HG03442 (cell line): Measurements from ENCODE around the gene EHHADH.

Experiments used
- ATAC-seq: cut with Tn5 transposase; IDR thresholded peaks from one replicate; pipeline ENCODE4 v1.9.1; 2021; ENCODE audit warnings: mild to moderate bottlenecking, moderate library complexity; ENCODE audit not compliant: unreplicated experiment

EHHADH gene

DNA sequence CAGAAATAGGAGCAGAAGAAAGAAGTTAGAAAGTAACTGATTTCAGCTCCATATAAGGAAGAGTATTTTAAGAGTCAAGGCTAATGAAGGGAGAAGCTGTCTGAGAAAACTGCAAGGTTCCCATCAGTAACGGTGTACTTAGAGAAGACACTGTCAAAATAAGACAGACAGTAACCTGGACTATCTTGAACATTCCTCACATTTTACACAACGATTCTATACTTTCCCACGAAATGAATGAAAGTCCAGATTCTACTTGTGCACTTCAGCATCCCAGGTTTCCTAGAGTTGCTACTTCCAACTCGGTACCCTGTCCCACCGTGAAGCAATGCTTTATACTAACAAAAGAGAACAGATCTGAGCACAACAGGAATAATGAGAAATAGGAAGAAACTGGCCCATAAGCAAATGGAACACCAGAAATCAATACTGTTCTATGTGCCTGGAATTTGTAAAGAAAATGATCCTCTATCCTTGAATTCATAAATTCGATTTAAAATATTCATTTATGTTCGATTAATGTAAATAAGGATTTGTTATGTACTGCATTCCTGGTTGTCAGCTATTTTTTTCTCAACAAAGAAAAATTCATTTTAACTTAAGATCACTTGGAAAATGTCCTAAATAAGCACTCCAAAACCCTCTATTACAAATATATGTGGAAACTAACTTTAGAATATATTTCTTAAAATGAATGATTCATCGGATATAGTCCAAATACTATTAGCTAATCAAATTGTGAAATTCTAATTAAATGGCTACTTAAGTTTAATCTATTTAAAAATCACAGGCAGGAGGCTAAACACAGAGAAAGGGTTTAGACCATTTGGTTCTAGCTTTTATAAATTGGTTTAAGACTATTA is 102.5 kb downstream of the EHHADH start:
- no peak for ATAC-seq

DNA sequence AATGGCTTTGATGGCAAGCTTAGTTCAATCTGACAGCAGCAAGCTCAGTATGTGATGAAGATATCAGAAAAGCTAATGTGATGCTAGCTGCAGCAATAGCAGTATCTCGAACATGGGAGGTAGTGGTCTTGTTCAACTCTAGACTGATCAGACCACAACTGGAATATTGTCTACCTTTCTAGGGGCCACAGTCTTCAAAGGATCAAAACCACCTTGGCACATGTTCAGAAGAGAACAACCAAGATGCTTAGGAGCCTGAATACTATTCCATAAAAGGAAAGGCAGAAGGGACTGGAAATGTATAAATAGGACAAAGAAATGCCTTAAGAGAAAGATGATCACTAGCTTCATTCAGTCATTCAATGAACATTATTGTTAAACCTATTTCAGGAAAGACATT is 103.3 kb downstream of the EHHADH start:
- ATAC-seq = no peak

DNA sequence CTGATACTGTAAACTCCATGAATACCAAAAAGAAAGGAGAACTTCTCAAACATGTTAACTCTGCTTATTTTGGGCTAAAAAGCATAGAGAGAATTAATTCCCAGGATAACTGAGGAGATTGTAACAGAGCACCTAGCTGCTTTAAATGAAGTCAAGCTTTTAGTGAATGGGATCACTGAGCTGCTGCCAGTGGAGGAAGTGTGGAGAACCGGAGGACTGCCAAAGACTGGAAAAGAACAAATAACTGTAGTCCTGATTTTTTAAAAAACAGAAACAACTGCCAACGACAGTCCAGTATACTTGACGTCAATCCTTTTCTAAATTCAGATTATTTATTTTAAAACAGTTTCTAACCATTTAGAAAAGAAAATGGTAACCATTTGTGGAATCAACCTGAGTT is 104.3 kb downstream of the EHHADH start:
- no peak for ATAC-seq

DNA sequence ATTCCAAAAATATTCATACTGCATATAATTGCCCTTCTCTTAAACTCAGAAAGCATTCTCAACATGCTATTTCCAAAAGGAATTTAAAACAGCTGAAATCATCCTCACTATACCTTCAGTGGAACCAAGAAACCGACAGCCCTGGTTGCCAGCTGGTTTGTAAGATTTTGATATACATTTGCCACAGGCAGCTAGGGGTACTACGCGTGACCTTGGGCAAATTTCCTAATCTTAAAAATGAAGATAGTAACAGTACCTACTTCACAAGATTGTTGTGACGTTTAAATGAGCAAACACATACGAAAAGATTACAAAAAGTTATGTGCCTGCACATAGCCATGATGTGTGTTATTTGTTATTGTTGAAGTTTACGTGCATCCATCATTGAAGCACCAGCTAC is 108.3 kb downstream of the EHHADH start:
- ATAC-seq = no peak

DNA sequence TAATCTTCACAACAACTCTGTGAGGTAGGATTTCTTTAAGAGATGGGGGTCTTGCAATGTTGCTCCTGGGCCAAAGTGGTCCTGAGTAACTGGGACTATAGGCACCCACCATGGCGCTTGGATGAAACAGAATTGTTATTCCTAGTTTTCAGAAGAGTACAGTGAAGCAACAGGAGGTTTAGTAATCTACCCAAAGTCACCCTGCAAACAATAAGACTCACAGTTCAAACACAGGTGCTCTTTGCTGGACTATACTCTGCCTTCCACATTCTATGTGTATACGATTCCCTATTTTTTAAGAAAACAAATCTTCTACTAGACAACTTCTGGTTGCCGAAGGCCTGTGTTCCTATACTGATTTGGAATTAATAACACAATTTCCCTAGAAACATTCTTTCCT is 109.1 kb downstream of the EHHADH start:
- no peak for ATAC-seq
